Measurements from ENCODE around the gene ADAMTSL2.

ADAMTSL2 gene

DNA sequence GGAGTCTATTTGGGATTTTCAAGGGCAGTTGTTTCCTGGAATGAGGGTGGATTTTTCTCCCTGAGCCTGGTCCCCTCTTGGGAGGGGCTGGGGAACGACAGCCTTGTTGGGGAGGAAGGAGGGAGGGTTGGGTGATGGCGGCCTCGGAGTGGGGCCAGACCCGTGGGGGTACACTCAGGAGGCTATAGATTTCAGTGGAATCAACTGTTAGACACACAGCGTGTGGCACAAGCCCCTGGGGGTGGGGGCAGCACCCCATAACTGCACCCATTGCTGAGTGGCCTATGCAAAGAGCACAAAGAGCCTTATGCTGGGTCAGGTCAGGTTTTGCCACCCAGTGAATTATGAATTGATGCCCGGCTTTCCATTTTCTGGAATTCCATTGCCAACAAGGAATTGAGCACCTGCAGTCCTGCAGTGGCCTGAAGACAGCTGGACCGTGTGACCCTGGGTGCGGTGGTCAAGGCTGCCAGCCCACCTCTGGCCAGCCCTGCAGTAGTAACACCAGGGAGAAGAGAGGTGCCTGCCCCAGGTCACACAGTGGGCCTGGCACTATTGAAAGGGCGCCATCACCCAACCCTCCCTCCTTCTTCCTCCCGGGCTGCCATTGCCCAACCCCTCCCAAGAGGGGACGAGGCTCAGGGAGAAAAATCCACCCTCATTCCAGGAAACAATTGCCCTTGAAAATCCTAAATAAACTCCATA lies 18.1 kb upstream of the ADAMTSL2 start:
- in situ Hi-C loops (cut with MboI; ENCODE audit: low sequenced_read_pairs): no loop called here

- in situ Hi-C loops (cut with MboI; ENCODE audit: low sequenced_read_pairs): no loop called here
Measured at GRCh38 chr9:133516961-133517350, 17.5 kb upstream of the ADAMTSL2 start.

GRCh38 chr9:133517711-133518110 lies 16.8 kb upstream of the ADAMTSL2 start:
- in situ Hi-C loops (cut with MboI; ENCODE audit: low sequenced_read_pairs): no loop called here

DNA sequence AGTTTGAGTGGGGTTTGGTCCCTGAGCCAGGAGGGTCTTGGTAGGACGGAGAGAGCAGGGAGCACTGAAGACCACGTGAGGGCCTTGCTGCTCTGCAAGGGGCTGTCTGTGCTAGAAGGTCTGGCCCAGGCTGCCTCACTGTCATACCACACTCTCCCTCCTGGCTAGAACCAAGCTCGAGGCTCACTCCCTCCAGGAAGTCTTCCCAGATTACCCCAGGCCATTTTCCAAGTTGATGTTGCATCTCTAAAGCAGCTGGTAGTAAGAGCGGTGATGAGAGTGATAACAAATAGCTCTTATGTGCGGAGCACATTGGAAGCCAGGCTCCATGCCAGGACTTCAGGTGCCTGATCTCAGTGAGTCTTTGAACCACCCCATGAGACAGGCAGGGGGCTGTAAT lies 16.3 kb upstream of the ADAMTSL2 start:
- in situ Hi-C loops (cut with MboI; ENCODE audit: low sequenced_read_pairs): no loop called here

GRCh38 chr9:133518706-133519449 lies 15.6 kb upstream of the ADAMTSL2 start:
- in situ Hi-C loops (cut with MboI; ENCODE audit: low sequenced_read_pairs): no loop called here

- in situ Hi-C loops (cut with MboI; ENCODE audit: low sequenced_read_pairs): no loop called here
Measured at GRCh38 chr9:133519693-133520092, 14.8 kb upstream of the ADAMTSL2 start.

DNA sequence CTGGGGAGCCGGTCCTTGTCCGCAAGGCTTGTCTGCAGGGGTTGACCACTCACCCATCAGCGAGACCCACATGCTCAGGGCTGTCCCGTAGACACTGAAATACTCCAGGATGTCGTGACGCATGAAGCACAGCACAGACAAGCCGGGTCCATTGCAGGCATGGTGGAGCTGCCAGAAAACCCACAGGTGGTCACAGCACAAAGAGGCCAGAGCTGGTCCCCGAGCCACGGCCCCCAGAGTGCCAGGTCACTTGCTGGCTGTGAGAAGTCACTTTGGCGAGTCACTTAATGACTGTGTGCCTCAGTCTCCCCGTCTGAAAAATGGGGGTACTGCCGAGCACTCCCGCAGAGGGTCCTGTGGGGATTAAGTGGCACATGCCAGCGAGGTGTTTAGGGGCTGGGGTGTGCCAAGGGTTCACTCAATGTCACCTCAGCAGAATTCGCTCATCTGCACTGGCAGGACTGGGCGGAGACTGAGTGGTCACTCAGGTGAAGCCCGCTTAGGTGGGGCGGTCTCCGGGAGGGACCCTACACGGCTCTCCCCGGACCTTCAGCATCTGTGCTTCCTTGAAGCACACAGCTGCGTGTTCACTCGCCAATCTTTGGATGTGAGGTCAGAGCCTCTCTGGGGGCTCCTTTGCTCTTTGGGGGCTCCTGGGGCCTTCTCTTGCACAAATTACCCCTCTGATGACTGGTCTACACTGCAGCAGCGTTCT lies 14.2 kb upstream of the ADAMTSL2 start:
- in situ Hi-C loops (cut with MboI; ENCODE audit: low sequenced_read_pairs): no loop called here

- in situ Hi-C loops (cut with MboI; ENCODE audit: low sequenced_read_pairs): no loop called here
Measured at GRCh38 chr9:133521122-133522072, 13.1 kb upstream of the ADAMTSL2 start.

- in situ Hi-C loops (cut with MboI; ENCODE audit: low sequenced_read_pairs): no loop called here
Measured at GRCh38 chr9:133522073-133522910, 12.2 kb upstream of the ADAMTSL2 start.

GRCh38 chr9:133523106-133523505 lies 11.4 kb upstream of the ADAMTSL2 start:
- in situ Hi-C loops (cut with MboI; ENCODE audit: low sequenced_read_pairs): no loop called here

DNA sequence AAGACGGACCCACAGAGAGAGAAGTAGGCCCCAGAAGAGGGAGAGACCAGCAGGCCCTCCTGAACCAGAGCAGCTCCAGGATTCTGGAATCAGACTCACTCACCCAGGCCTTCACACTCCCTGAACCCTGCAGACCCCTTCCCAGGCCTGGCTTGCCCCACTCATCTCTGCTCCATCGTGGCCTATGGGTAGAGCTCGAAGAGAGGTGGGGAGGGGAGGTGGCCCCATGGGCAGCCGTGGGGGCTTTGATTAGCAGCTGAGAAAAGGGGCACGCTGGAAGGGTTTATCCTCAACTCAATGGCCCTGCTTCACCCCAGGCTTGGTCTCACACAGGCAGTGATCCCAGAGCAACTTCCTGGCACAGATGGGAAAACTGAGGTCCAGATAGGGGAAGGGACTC lies 10.4 kb upstream of the ADAMTSL2 start:
- in situ Hi-C loops (cut with MboI; ENCODE audit: low sequenced_read_pairs): no loop called here

DNA sequence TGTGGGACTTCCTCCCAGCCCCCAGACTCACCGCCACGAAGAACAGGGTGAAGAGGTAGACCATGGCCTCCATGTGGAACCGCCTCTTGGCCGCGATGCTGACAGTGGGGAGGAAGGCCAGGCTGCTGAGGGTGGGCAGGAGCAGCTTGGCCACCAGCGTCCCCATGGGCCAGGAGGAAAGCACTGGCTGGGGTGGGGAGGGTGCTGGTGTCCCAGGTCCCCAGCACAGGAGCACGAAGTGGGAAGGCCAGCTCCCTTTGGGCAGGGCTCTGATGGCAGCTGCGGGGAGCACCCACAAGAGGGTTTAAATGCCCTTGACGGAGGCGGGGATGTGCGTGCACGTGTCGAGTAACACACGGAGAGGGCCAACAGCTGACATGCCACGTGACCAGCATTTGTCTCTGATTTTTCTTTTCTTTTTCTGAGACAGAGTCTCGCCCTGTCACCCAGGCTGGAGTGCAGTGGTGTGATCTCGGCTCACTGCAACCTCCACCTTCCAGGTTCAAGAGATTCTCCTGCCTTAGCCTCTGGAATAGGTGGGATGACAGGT lies 9.8 kb upstream of the ADAMTSL2 start, which contains the start of gene MYMK:
Gene MYMK (minus strand): TSS at position 281 of the 550 bp plus-strand sequence. CDS start 115 bp downstream, at position 166.
- in situ Hi-C loops (cut with MboI; ENCODE audit: low sequenced_read_pairs): no loop called here

GRCh38 chr9:133525677-133526076 lies 8.8 kb upstream of the ADAMTSL2 start:
- in situ Hi-C loops (cut with MboI; ENCODE audit: low sequenced_read_pairs): no loop called here

DNA sequence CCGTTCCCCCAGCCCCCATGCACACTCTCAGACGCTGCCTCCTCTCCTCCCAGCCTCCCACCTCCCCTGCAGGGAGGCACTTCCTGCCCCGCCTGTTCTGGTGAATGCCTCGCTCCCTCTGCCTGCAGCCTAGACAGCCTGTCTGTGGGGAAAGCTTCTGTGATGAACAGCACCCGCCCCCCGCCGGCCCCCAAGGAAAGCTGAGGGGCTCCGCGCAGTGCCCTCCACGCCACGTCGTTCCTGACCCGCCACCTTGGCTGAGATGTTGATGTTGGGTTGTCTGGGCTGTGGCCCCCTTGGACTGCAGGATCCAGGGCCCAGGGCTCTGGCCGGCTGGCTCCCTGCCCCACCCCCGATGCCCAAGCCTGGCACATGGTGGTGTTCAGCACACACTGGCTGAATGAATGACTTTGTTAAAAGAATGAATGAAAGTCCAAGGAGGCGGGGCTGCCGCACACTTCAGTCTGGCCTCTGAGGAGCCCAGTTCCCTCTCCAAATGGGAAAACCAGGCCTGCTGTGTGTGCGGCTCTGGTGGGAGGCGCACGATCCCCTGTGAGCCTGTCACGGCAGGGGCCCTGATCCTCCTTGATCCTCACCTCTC lies 7.7 kb upstream of the ADAMTSL2 start:
- in situ Hi-C loops (cut with MboI; ENCODE audit: low sequenced_read_pairs): no loop called here

DNA sequence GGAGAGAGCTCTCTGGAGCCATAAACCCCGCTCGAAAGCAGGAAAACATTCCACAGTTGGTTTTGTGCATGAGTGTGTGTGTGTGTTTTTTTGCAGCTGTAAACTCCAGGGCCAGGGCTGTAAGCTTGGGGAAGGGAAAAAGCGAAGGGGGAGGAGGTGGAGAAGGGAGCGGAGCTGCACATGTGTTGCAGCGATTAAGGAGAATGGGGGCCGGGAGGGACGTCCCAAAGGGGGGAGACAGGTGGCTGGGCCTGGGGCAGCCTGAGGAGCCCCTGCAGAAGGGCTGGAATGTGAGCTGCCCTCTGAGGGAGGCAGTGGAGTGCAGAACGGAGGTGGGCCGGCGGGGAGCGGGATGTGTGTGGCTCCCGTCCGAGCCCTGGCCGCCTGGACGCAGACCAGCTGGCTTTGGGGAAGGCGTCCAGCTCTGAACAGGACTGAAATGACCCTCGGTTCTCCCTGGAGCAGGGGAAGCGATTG lies 7.0 kb upstream of the ADAMTSL2 start:
- in situ Hi-C loops (cut with MboI; ENCODE audit: low sequenced_read_pairs): no loop called here

- in situ Hi-C loops (cut with MboI; ENCODE audit: low sequenced_read_pairs): no loop called here
Measured at GRCh38 chr9:133528001-133528875, 6.3 kb upstream of the ADAMTSL2 start.

- in situ Hi-C loops (cut with MboI; ENCODE audit: low sequenced_read_pairs): no loop called here
Measured at GRCh38 chr9:133528876-133529241, 5.6 kb upstream of the ADAMTSL2 start.

- in situ Hi-C loops (cut with MboI; ENCODE audit: low sequenced_read_pairs): no loop called here
Measured at GRCh38 chr9:133529457-133529856, 5.0 kb upstream of the ADAMTSL2 start.
